GM18520 (cell line): Measurements from ENCODE around the gene DNAAF3.
"Not testable (repeated sequence)": the region's sequence is repeated elsewhere in the genome, so short reads cannot be mapped to it uniquely, and the experiment has no call there.

ENCODE experiments used
- ATAC-seq: cut with Tn5 transposase; IDR thresholded peaks from one replicate; pipeline ENCODE4 v1.9.1; 2021; ENCODE audit not compliant: unreplicated experiment

DNAAF3 gene

DNA sequence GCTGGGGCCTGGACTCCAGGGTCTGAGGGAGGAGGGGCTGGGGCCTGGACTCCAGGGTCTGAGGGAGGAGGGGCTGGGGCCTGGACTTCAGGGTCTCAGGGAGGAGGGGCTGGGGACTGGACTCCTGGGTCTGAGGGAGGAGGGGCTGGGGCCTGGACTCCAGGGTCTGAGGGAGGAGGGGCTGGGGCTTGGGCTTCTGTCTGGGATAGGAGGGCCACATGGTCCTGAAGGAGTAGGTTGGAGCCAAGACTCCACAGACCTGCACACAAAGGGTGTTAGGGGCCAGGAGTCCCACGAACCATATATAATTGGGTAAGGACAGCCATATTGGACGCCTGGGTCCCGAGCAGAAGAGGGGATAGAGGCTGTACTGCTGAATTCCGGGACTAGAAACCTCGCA lies 10.6 kb downstream of the DNAAF3 start:
- not testable (repeated sequence) for ATAC-seq

GRCh38 chr19:55153652-55154264 lies 12.7 kb downstream of the DNAAF3 start:
- ATAC-seq: no peak

GRCh38 chr19:55152017-55152416 lies 14.4 kb downstream of the DNAAF3 start:
- no peak for ATAC-seq

- ATAC-seq: no peak
Observed at GRCh38 chr19:55149078-55150003, 17.1 kb downstream of the DNAAF3 start, which contains the start of gene TNNT1. Gene TNNT1, minus strand, starts transcription at chr19:55149206. Its CDS starts 2,049 bp downstream, at chr19:55147157.

DNA sequence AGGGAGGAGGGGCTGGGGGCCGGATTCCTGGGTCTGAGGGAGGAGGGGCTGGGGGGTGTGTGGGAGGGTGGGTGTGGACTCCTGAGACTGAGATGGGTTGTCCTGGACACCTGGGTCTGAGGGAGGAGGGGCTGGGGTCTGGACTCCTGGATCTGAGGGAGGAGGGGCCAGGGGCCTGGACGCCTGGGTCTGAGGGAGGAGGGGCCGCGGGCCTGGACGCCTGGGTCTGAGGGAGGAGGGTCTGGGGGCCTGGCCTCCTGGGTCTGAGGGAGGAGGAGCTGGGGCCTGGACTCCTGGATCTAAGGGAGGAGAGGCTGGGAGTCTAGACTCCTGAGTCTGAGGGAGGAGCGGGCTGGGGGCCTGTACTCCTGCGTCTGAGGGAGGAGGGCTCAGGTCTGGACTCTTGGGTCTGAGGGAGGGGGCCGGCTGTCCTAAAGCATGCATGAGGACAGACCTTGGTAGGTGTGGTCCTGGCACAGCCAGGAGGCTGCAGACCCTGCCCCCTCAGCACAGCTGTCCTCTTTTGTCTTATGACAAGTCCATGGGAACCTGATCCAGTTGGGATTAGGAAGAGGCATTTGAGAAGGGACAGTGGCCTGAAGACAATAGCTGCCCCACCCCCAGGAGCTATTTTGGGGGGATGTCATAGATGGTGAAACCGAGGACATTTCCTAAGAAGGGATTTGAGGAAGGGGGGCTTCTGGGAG lies 18.7 kb downstream of the DNAAF3 start:
- no peak for ATAC-seq

DNA sequence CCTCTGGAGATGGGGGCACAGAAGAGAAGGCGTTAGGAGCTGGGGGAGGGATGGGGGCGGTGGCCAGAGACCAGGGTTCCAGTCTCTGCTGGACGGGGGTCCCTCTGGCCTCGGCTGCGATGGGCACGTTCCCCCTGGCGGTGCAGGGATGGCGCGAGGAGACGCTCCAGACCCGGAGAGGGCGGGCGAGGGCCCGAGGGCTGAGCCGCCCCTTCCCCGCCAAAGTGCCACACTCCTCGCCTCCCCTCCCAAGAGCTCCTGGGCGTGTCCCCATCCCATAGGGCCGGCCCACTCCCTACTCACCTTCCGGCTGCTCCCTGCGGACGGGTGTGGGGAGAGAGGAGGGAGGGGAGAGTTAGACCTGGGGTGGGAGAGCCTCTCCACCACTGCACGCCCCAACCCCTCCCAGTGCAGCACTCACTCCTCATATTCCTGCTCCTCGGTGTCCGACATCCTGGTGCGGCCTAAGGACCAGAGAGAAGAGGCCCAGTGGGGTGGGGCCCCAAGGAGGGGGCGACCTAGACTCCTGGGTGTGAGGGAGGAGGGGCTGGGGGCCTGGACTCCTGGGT lies 19.6 kb downstream of the DNAAF3 start:
- no peak for ATAC-seq

- ATAC-seq: no peak
Observed at GRCh38 chr19:55146078-55146704, 20.2 kb downstream of the DNAAF3 start.

- no peak for ATAC-seq
Observed at GRCh38 chr19:55145232-55145631, 21.2 kb downstream of the DNAAF3 start.

GRCh38 chr19:55141696-55142095 lies 24.7 kb downstream of the DNAAF3 start:
- ATAC-seq: no peak

- no peak for ATAC-seq
Observed at GRCh38 chr19:55137915-55138314, 28.5 kb downstream of the DNAAF3 start.

GRCh38 chr19:55136399-55137102 lies 29.9 kb downstream of the DNAAF3 start:
- ATAC-seq: no peak

DNA sequence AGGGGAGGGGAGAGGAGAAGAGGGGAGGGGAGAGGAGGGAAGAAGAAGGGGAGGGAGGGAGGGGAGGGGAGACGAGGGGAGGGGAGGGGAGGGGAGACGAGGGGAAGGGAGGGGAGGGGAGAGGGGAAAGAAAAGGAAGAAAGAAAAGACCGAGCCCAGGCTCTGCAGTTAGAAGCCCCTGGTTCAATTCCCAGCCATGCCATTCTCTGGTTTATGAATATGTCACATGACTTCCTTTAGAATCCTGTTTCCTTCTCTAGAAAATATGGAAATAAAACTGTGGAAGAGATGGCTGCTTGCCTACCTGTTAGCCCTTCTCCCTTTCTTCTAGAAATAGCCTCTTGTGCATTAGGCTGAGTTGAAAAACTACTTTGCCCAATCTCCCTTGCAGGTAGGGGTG lies 31.7 kb downstream of the DNAAF3 start:
- no peak for ATAC-seq

DNA sequence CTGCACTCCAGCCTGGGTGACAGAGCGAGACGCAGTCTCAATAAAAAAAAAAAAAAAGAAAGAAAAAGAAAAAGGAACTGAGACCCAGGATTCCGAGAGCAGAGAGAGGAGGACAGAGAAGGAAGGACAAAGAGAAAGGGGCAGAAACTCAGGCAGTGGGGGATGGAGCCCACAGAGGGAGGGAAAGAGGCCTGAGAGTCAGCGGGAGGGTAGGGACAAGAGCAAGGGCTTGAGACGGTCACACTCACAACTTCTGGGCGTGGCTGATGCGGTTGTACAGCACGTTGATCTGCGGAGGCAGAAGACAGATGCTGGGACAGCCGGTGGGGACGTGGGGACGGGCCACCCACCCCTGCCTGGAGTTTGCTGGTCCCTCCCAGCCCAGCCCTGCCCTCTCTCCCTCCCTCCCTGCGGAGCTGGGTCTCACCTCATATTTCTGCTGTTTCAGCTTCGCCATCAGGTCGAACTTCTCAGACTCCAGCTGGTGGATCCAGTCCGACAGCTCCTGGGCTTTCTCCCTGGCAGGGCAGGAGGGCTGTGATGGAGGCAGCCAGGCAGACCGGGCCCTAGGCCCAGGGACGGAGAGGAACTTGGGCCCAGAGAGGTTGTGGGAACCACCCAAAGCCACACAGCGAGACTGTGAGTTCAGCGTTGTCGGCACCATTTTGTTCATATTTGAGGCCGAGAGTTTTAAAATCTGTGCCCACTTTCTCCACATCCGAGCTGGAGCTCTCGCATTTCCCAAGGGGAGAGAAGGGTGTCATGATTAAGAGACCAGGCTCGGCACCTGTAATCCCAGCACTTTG lies 32.6 kb downstream of the DNAAF3 start:
- no peak for ATAC-seq

GRCh38 chr19:55132453-55133129 lies 33.8 kb downstream of the DNAAF3 start:
- ATAC-seq: no peak

DNA sequence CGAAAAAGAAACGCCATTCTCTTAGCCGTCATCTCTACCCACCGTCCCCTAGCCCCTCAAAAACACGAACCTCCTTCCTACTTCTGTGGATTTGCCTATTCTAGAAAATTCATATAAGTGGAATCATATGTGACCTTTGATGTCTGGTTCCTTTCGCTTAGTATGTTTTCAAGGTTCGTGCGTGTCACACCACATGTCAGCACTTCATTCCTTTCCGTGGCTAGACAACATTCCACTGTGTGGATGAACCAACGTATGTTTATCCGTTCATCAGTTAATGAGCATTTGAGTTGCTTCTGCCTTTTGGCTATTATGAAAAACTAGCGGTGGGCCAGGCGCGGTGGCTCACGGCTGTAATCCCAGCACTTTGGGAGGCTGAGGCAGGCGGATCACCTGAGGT lies 35.0 kb downstream of the DNAAF3 start:
- no peak for ATAC-seq

DNA sequence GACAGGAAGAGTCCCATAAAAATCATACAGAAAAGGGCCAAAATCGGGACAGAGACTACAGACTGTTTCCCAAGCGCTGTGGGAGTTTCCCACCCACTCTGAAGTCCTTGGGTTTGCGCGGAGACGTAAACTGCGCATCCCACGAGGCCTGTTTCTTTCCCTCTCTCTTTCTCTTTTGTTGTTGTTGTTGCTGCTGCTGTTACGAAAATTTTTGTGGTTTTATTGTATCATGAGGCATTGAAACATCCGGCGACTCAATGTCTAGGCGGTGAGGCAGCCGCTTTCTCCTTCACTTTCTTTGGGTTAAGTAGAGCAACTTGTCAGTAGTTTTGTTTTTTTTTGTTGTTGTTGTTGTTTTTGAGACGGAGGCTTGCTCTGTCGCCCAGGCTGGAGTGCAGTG lies 47.4 kb downstream of the DNAAF3 start:
- ATAC-seq: no peak

DNA sequence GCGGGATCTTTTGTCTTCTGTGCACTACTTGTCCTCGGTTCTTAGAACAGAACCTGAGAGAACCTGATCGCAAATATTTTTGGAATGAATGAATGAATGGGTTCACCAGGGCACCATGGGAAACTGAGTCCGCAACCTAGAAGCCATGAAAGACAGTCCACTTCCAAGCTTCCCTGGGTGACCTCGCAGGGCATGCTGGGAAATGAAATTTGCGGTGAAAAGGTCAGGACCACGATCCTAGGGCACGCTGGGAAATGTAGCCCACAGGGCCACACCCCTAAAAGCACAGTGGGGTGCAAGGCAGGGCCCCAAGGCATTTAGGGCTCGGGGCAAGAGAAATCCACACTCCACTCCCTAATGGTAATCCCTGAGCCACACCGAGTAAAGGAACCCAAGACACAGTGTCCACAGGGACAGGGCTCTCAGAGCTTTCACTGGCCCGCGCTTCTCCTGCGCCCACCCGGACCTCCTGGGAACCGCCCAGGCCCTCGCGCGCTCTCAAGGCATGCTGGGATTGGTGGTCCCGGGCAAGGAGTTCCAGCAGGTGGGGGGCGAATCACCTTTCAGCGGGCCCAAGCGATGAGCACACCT lies 47.9 kb downstream of the DNAAF3 start:
- ATAC-seq: no peak

DNA sequence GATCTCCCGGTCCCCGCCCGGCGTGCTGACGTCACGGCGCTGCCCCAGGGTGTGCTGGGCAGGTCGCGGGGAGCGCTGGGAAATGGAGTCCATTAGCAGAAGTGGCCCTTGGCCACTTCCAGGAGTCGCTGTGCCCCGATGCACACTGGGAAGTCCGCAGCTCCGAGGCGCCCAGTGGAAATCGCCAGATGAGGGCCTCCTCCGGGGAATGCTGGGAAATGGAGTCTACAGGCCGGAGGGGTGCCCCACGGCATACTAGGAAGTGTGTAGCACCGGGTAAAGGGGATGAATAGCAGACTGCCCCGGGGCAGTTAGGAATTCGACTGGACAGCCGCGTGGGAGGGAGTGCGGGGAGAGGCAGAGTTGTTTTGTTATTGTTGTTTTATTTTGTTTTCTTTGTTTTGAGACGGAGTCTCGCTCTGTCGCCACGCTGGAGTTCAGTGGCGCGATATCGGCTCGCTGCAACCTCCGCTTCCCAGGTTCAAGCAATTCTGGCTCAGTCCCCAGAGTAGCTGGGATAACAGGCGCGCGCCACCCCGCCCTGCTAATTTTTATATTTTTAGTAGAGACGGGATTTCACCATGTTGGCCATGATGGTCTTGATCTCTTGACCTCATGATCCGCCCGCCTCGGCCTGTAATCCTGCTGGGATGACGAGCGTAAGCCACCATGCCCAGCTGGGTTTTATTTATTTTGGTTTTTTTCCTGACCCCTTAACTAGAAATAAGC lies 48.6 kb downstream of the DNAAF3 start:
- ATAC-seq: peak; percentile 94
